Measurements from ENCODE around the gene PRKRA. TPM values are rescaled to one million over a fixed set of nuclear protein-coding genes. Genes with fewer than 3 reads are reported as not detected.
A peak's percentile ranks its signal among the peaks of the same experiment; 100 is the strongest.

The PRKRA gene
- total and polyA plus RNA-seq, 2 of the 13 experiments (the other 11 are each of a cell fraction or from before 2014, with no cell fraction given), result 53.1 to 74.7 TPM

DNA sequence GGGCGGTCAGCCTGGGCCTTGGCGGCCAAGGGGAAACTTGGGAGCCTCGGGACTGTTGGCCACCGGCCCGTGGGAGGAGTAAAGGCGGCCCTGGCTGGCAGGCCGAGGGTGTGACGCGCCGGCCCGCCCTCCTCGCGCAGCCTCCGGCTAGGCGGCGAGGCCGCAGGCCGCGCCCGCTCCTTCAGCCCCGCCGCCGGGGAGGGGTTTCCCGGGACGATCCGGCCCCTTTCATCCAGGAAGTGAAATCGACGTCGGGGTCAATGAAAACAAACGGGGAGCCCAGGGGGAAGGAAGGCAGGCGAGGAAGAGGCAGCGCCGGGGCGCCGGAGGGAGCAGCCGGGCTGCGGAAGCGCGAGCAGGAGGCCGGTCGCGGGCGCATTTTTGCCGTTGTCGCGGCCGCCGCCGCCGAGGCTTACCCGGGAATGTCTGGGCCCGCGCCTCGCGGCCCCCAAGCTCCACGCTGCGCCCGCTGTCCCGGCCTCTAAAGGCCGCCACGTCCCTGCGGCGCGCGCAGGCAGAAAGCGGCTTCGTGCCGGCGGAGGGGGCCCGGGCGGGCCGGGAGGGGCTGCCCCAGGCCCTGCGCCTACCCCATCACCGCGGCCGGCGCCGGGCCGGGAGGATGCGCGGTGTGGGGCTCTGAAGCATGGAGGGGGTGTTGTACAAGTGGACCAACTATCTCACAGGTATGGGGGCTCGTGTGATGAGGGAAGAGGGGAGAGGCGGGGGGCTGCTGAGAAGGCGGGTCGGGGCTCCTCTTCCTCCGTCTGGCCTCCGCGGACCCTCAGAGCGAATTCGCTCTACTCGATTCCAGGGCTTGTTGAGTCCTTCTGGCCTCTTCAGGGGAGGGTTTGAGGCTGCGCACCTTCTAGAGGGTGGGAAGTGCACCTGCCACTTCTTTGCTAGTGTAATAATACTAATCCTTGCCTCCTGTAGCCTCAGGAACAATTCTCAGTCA is 29.5 kb upstream of the PRKRA start, which contains the start of gene PLEKHA3 (continued):
- TF ChIP-seq, protein P1, sequence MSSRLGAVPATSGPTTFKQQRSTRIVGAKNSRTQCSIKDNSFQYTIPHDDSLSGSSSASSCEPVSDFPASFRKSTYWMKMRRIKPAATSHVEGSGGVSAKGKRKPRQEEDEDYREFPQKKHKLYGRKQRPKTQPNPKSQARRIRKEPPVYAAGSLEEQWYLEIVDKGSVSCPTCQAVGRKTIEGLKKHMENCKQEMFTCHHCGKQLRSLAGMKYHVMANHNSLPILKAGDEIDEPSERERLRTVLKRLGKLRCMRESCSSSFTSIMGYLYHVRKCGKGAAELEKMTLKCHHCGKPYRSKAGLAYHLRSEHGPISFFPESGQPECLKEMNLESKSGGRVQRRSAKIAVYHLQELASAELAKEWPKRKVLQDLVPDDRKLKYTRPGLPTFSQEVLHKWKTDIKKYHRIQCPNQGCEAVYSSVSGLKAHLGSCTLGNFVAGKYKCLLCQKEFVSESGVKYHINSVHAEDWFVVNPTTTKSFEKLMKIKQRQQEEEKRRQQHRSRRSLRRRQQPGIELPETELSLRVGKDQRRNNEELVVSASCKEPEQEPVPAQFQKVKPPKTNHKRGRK (CRISPR knock-in tag; IDR thresholded peaks at IDR 0.05), result no peak
- TF ChIP-seq HNRNPLL (IDR thresholded peaks at IDR 0.05; ENCODE audit: low read depth, low read length, poor library complexity, severe bottlenecking) (peak; percentile 88), SNAI1 (CRISPR knock-in tag; IDR thresholded peaks at IDR 0.05; ENCODE audit: borderline replicate concordance) (peak; percentile 43; the same call in 1 of the 2 replicates), PITX1 (CRISPR knock-in tag; IDR thresholded peaks at IDR 0.05) (0 out of 2 replicates have a peak, but pooled peaks have one; percentile 37), POLR2G (IDR thresholded peaks at IDR 0.05; ENCODE audit: low read depth, low read length) (peak; percentile 82), NPAS2 (CRISPR knock-in tag; IDR thresholded peaks at IDR 0.05; ENCODE audit: borderline replicate concordance) (no peak), TMF1 (CRISPR knock-in tag; IDR thresholded peaks at IDR 0.05; ENCODE audit: low read depth) (peak; percentile 40; the same call in 1 of the 2 replicates), ZNF326 (CRISPR knock-in tag; IDR thresholded peaks at IDR 0.05; ENCODE audit: borderline replicate concordance) (no peak)
- TF ChIP-seq, protein P2, sequence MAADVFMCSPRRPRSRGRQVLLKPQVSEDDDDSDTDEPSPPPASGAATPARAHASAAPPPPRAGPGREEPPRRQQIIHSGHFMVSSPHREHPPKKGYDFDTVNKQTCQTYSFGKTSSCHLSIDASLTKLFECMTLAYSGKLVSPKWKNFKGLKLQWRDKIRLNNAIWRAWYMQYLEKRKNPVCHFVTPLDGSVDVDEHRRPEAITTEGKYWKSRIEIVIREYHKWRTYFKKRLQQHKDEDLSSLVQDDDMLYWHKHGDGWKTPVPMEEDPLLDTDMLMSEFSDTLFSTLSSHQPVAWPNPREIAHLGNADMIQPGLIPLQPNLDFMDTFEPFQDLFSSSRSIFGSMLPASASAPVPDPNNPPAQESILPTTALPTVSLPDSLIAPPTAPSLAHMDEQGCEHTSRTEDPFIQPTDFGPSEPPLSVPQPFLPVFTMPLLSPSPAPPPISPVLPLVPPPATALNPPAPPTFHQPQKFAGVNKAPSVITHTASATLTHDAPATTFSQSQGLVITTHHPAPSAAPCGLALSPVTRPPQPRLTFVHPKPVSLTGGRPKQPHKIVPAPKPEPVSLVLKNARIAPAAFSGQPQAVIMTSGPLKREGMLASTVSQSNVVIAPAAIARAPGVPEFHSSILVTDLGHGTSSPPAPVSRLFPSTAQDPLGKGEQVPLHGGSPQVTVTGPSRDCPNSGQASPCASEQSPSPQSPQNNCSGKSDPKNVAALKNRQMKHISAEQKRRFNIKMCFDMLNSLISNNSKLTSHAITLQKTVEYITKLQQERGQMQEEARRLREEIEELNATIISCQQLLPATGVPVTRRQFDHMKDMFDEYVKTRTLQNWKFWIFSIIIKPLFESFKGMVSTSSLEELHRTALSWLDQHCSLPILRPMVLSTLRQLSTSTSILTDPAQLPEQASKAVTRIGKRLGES (CRISPR knock-in tag; IDR thresholded peaks at IDR 0.05; ENCODE audit: borderline replicate concordance), result no peak; the same call in 1 of the 2 replicates
- TF ChIP-seq, protein P3, sequence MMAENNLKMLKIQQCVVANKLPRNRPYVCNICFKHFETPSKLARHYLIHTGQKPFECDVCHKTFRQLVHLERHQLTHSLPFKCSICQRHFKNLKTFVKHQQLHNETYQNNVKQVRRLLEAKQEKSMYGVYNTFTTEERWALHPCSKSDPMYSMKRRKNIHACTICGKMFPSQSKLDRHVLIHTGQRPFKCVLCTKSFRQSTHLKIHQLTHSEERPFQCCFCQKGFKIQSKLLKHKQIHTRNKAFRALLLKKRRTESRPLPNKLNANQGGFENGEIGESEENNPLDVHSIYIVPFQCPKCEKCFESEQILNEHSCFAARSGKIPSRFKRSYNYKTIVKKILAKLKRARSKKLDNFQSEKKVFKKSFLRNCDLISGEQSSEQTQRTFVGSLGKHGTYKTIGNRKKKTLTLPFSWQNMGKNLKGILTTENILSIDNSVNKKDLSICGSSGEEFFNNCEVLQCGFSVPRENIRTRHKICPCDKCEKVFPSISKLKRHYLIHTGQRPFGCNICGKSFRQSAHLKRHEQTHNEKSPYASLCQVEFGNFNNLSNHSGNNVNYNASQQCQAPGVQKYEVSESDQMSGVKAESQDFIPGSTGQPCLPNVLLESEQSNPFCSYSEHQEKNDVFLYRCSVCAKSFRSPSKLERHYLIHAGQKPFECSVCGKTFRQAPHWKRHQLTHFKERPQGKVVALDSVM (CRISPR knock-in tag; IDR thresholded peaks at IDR 0.05), result peak; percentile 94
- TF ChIP-seq, protein P4, sequence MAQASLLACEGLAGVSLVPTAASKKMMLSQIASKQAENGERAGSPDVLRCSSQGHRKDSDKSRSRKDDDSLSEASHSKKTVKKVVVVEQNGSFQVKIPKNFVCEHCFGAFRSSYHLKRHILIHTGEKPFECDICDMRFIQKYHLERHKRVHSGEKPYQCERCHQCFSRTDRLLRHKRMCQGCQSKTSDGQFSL (CRISPR knock-in tag; IDR thresholded peaks at IDR 0.05), result peak; percentile 34; the same call in 1 of the 2 replicates
- TF ChIP-seq, protein P5, sequence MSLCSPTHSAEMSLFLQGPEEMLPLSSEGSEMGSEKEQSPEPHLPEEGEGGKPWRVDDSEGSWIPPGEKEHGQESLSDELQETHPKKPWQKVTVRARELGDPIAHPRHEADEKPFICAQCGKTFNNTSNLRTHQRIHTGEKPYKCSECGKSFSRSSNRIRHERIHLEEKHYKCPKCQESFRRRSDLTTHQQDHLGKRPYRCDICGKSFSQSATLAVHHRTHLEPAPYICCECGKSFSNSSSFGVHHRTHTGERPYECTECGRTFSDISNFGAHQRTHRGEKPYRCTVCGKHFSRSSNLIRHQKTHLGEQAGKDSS (CRISPR knock-in tag; IDR thresholded peaks at IDR 0.05; ENCODE audit: borderline replicate concordance, low read depth), result 0 out of 2 replicates have a peak, but pooled peaks have one; percentile 78
- TF ChIP-seq, protein P6, sequence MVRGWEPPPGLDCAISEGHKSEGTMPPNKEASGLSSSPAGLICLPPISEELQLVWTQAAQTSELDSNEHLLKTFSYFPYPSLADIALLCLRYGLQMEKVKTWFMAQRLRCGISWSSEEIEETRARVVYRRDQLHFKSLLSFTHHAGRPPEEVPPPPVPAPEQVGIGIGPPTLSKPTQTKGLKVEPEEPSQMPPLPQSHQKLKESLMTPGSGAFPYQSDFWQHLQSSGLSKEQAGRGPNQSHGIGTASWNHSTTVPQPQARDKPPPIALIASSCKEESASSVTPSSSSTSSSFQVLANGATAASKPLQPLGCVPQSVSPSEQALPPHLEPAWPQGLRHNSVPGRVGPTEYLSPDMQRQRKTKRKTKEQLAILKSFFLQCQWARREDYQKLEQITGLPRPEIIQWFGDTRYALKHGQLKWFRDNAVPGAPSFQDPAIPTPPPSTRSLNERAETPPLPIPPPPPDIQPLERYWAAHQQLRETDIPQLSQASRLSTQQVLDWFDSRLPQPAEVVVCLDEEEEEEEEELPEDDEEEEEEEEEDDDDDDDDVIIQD (CRISPR knock-in tag; IDR thresholded peaks at IDR 0.05; ENCODE audit: low read depth), result peak; percentile 74; the same call in 1 of the 2 replicates
